PC-3 (cell line): ENCODE results near the gene CDH16. TPM values are rescaled to one million over a fixed set of nuclear protein-coding genes. Genes with fewer than 3 reads are reported as not detected.

Experiments used
- ATAC-seq: fragments of 200-7000 bp; cut with Tn5 transposase; 2 replicates; pipeline ENCODE4 v1.9.1; 2020; ENCODE audit warnings: mild to moderate bottlenecking, moderate library complexity
- BruUV-seq: library from RNA; stranded (reverse); fragments of 400-500 nt; replicated peaks from 2 replicates; lab custom pipeline; 2021; lab: Mats Ljungman, UMichigan
- CTCF ChIA-PET: fragments of 300-600 bp; sonication (Branson Sonifier 250); formaldehyde crosslinking; loops from one replicate; lab custom pipeline; 2022; ENCODE audit warnings: antibody characterized with exemption; lab: Charles Lee
- POLR2A ChIA-PET: fragments of 300-600 bp; sonication (Branson Sonifier 250); formaldehyde crosslinking; loops from one replicate; lab custom pipeline; 2022; ENCODE audit warnings: antibody characterized with exemption; ENCODE audit not compliant: unreplicated experiment; lab: Charles Lee
- DNase-seq: peaks from one replicate; pipeline ENCODE4 v3.0.0-alpha.2; 2015
- H2AFZ ChIP-seq: fragments of 300-600 bp; sonication (generic); 2 replicates; pipeline ENCODE4 v1.6.0; 2016; ENCODE audit warnings: antibody characterized with exemption, low read length
- H3F3A ChIP-seq: fragments of 300-600 bp; sonication (generic); one replicate; pipeline ENCODE4 v1.6.0; 2017; ENCODE audit warnings: antibody characterized with exemption, low read length, control low read depth, mild to moderate bottlenecking; ENCODE audit not compliant: unreplicated experiment
- H3K27ac ChIP-seq: fragments of 300-600 bp; sonication (generic); 2 replicates; pipeline ENCODE4 v1.5.1; 2016; ENCODE audit warnings: mild to moderate bottlenecking, low read length
- H3K27me3 ChIP-seq: fragments of 300-600 bp; sonication (generic); 2 replicates; pipeline ENCODE4 v1.6.1; 2016; ENCODE audit warnings: low read length, mixed read lengths
- H3K36me3 ChIP-seq: fragments of 300-600 bp; sonication (generic); 2 replicates; pipeline ENCODE4 v1.6.1; 2016; ENCODE audit warnings: low read depth, mixed run types, low read length, mixed read lengths
- H3K4me1 ChIP-seq: fragments of 300-600 bp; sonication (generic); 2 replicates; pipeline ENCODE4 v1.5.1; 2016; ENCODE audit warnings: low read length; ENCODE audit not compliant: insufficient read depth
- H3K4me2 ChIP-seq: fragments of 300-600 bp; sonication (generic); 2 replicates; pipeline ENCODE4 v1.6.0; 2016; ENCODE audit warnings: low read length
- H3K4me3 ChIP-seq: fragments of 300-600 bp; sonication (generic); 2 replicates; pipeline ENCODE4 v1.5.1; 2016; ENCODE audit warnings: mild to moderate bottlenecking, low read length, mixed read lengths
- H3K79me2 ChIP-seq: fragments of 300-600 bp; sonication (generic); 2 replicates; pipeline ENCODE4 v1.6.1; 2017; ENCODE audit warnings: low read length, mixed read lengths
- H3K9ac ChIP-seq: fragments of 300-600 bp; sonication (generic); 2 replicates; pipeline ENCODE4 v1.6.0; 2016; ENCODE audit warnings: mild to moderate bottlenecking, low read length
- H3K9me2 ChIP-seq: fragments of 300-600 bp; sonication (generic); replicated peaks from 2 replicates; pipeline ENCODE4 v1.6.1; 2016; ENCODE audit warnings: mixed run types, low read length, mixed read lengths
- H3K9me3 ChIP-seq: fragments of 300-600 bp; sonication (generic); 2 replicates; pipeline ENCODE4 v1.6.1; 2016; ENCODE audit warnings: low read length, mixed read lengths
- H4K20me1 ChIP-seq: fragments of 300-600 bp; sonication (generic); 2 replicates; pipeline ENCODE4 v1.6.1; 2016; ENCODE audit warnings: low read length, mixed read lengths
- EZH2 ChIP-seq: fragments of 300-600 bp; sonication (generic); IDR thresholded peaks from one replicate; pipeline ENCODE4 v1.6.1; 2017; ENCODE audit warnings: antibody characterized with exemption, mild to moderate bottlenecking, low read length; ENCODE audit not compliant: unreplicated experiment
- EZH2phosphoT487 ChIP-seq: fragments of 300-600 bp; sonication (generic); IDR thresholded peaks from 2 replicates; pipeline ENCODE4 v1.6.1; 2018; ENCODE audit warnings: mild to moderate bottlenecking, antibody characterized with exemption, low read length, borderline replicate concordance
- intact Hi-C: fragments of 100-400 bp; cut with micrococcal nuclease; formaldehyde crosslinking; loops from 2 replicates; pipeline ENCODE4 v1.9.0; 2023
- total RNA-seq: library from RNA; depleted of rRNA; stranded (reverse); fragments of >200 nt; gene quantifications from 2 replicates; pipeline ENCODE4 v1.2.3, GENCODE V29; 2014
- TF ChIP-seq, protein P1 (sequence below): fragments of 300-600 bp; sonication (generic); conservative IDR thresholded peaks from 2 replicates; pipeline ENCODE4 v1.5.1; 2017; ENCODE audit warnings: antibody characterized with exemption, low read depth, mild to moderate bottlenecking, low read length

Gene CDH16
- total RNA-seq, 1 experiment from 2014 or later: not detected

DNA sequence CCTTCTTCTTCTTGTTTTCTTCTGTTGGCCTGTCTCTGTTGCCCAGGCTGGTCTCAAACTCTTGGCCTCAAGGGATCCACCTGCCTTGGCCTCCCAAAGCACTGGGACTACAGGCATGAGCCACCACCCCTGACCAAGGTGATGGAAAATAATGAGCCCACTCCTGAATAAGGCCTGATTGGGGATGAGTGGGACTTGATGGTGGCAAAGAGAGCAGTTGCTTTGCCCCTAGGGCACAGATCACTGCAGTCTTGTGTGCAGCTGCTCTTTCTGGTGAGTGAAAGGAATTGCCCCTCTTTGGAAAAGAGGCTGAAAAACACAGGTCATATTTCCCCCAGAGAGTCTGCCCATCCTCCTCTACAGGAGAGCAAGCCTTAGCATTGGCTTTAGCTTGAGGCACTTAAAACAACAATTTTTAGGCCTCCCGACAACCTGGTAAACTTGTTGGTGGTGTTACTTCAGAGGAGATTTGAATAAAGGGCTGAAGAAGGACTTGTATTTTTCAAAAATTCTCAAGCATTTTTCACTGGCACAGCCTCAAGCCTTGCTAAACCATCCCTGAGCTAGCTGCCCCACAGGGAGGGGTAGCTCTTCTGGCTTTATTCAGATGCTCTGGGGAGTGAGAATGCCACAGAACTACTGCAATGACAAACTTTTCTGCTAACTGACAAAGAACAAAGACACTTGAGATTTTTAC lies 44.5 kb downstream of the CDH16 start:
- ChIA-PET CTCF (no interaction called here), POLR2A (no interaction called here)
- Histone ChIP-seq H3K9me2 (no peaks in the 10 kb centered on the region), H3K4me3 (no peak overlapping the region), H3K4me1 (peaks cover 9% of the 10 kb centered on the region), H3F3A (no peaks in the 10 kb centered on the region), H4K20me1 (no peaks in the 10 kb centered on the region), H3K36me3 (no peaks in the 10 kb centered on the region), H3K79me2 (no peaks in the 10 kb centered on the region), H3K27ac (no peak overlapping the region), H3K9ac (no peak overlapping the region), H2AFZ (no peak overlapping the region), H3K9me3 (no peaks in the 10 kb centered on the region), H3K4me2 (no peak overlapping the region), H3K27me3 (no peaks in the 10 kb centered on the region)
- ATAC-seq (no peak), DNase-seq (peak; percentile 8)
- TF ChIP-seq, protein P1, sequence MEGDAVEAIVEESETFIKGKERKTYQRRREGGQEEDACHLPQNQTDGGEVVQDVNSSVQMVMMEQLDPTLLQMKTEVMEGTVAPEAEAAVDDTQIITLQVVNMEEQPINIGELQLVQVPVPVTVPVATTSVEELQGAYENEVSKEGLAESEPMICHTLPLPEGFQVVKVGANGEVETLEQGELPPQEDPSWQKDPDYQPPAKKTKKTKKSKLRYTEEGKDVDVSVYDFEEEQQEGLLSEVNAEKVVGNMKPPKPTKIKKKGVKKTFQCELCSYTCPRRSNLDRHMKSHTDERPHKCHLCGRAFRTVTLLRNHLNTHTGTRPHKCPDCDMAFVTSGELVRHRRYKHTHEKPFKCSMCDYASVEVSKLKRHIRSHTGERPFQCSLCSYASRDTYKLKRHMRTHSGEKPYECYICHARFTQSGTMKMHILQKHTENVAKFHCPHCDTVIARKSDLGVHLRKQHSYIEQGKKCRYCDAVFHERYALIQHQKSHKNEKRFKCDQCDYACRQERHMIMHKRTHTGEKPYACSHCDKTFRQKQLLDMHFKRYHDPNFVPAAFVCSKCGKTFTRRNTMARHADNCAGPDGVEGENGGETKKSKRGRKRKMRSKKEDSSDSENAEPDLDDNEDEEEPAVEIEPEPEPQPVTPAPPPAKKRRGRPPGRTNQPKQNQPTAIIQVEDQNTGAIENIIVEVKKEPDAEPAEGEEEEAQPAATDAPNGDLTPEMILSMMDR: no peak
- no peak for TF ChIP-seq EZH2
- TF ChIP-seq EZH2phosphoT487: no peak
- BruUV-seq: no TSS peak
- intact Hi-C loops: no loop called here

DNA sequence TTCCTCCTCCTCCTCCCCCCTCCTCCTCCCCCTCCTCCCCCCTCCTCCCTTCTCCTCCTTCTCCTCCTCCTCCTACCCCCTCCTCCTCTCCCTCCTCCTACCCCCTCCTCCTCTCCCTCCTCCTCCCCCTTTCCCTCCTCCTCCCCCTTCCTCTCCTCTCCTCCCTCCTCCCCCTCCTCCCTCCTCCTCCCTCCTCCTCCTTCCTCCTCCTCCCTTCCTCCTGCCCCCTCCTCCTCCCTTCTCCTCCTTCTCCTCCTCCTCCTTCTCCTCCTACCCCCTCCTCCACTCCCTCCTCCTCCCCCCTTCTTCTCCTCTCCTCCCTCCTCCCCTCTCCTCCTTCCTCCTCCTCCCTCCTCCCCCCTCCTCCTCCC lies 45.0 kb downstream of the CDH16 start:
- Histone ChIP-seq H2AFZ (no peak overlapping the region), H3K9me2 (no peaks in the 10 kb centered on the region), H4K20me1 (no peaks in the 10 kb centered on the region), H3K79me2 (no peaks in the 10 kb centered on the region), H3K4me2 (no peak overlapping the region), H3K4me1 (peaks cover 9% of the 10 kb centered on the region), H3F3A (no peaks in the 10 kb centered on the region), H3K4me3 (no peak overlapping the region), H3K9ac (no peak overlapping the region), H3K9me3 (no peaks in the 10 kb centered on the region), H3K27me3 (no peaks in the 10 kb centered on the region), H3K36me3 (no peaks in the 10 kb centered on the region), H3K27ac (no peak overlapping the region)
- POLR2A ChIA-PET: interaction anchor here (0.8 kb wide), 1 partner anchor 8 kb away, joined by 4 read pairs; no protein-coding TSS in a partner anchor
- no TSS peak for BruUV-seq
- TF ChIP-seq, protein P1: no peak
- no peak for TF ChIP-seq EZH2phosphoT487
- CTCF ChIA-PET: interaction anchor here (0.9 to 1.6 kb wide), 6 partner anchors 8 to 365 kb away, joined by 3 to 14 read pairs (median 5); partner anchors contain the start of gene NAE1
- ATAC-seq (no peak), DNase-seq (no peak)
- intact Hi-C loops: loop anchor here (2.0 kb wide), 2 partner anchors 43 to 269 kb away; partner anchors contain the start of genes CMTM3 and NAE1
